ENCODE measurements around the gene KRT84.

DNA sequence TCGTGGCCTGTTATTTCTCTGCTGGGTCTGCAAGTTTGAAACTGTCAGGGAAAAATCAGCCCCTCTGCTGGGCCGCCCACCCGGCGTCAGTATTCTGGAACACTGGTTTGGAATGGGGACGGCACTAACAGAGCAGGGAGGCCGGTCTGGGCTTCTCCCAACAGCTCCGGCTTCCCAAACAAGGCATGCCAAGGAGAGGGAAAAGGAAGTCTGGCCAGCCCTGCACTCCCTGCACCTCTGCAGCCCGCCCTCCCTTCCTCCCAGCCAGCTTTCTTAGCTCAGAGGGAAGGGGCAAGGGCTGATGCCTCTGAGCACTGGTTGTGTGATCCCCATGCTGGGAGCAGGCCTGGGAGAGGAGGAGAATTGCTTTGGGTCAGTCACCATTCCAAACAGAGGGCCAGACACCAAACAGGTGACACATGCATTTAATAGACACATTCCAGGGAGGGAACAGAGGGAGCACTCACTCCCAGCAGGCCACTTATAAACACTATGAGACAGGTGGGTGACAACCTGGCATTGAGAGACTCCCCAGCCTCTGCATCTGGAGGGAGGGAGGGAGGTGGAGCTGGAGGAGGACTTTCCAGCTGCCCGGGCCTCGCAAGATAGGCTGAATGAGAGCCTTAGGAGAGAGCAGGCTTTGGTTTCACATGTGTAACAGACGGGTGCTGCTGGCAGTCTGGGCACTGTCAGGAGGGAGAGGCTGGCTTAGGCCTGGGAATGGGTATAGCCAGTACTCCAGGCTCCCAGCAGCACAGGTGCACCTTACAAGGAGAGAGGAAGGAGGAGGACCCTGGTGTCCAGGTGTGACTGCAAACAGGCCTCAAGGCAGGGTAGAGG lies 38.4 kb upstream of the KRT84 start:
- TF ChIP-seq, protein P1, sequence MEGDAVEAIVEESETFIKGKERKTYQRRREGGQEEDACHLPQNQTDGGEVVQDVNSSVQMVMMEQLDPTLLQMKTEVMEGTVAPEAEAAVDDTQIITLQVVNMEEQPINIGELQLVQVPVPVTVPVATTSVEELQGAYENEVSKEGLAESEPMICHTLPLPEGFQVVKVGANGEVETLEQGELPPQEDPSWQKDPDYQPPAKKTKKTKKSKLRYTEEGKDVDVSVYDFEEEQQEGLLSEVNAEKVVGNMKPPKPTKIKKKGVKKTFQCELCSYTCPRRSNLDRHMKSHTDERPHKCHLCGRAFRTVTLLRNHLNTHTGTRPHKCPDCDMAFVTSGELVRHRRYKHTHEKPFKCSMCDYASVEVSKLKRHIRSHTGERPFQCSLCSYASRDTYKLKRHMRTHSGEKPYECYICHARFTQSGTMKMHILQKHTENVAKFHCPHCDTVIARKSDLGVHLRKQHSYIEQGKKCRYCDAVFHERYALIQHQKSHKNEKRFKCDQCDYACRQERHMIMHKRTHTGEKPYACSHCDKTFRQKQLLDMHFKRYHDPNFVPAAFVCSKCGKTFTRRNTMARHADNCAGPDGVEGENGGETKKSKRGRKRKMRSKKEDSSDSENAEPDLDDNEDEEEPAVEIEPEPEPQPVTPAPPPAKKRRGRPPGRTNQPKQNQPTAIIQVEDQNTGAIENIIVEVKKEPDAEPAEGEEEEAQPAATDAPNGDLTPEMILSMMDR (conservative IDR thresholded peaks at IDR 0.05 in 1 of 2, IDR thresholded peaks at IDR 0.05 in 1 of 2; ENCODE audit: extremely low read depth in 1 of 2, insufficient read depth in 1 of 2, low read depth in 1 of 2, low read length in 2 of 2): no peak
- no peak for TF ChIP-seq EZH2 (IDR thresholded peaks at IDR 0.05; ENCODE audit: borderline replicate concordance, low read length)
